ENCODE measurements around the gene WDR36. TPM values are rescaled to one million over a fixed set of nuclear protein-coding genes. Genes with fewer than 3 reads are reported as not detected.

WDR36 gene
- total and polyA plus RNA-seq, 12 donors: 6.6 to 86.1 (median 22.7) TPM

GRCh38 chr5:111068213-111068612 lies 23.9 kb upstream of the WDR36 start:
- WGBS, 4 donors: 61 to 64% (median 63%) methylated on average over 2 of the region's 2 CpGs
- peaks cover 22% of the 10 kb centered on the region for H3K27me3 ChIP-seq
- H3K27ac ChIP-seq: no peak overlapping the region
- H3K4me3 ChIP-seq: no peak overlapping the region
- intact Hi-C loops (cut with DNase I): no loop called here
- H3K4me1 ChIP-seq (replicated peaks in 1 of 2): no peaks in the 10 kb centered on the region
- no peak for TF ChIP-seq POLR2A (IDR thresholded peaks at IDR 0.05)
- TF ChIP-seq, protein P1, sequence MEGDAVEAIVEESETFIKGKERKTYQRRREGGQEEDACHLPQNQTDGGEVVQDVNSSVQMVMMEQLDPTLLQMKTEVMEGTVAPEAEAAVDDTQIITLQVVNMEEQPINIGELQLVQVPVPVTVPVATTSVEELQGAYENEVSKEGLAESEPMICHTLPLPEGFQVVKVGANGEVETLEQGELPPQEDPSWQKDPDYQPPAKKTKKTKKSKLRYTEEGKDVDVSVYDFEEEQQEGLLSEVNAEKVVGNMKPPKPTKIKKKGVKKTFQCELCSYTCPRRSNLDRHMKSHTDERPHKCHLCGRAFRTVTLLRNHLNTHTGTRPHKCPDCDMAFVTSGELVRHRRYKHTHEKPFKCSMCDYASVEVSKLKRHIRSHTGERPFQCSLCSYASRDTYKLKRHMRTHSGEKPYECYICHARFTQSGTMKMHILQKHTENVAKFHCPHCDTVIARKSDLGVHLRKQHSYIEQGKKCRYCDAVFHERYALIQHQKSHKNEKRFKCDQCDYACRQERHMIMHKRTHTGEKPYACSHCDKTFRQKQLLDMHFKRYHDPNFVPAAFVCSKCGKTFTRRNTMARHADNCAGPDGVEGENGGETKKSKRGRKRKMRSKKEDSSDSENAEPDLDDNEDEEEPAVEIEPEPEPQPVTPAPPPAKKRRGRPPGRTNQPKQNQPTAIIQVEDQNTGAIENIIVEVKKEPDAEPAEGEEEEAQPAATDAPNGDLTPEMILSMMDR (IDR thresholded peaks at IDR 0.05): no peak
- H3K36me3 ChIP-seq (replicated peaks in 1 of 2): no peaks in the 10 kb centered on the region
- no peaks in the 10 kb centered on the region for H3K9me3 ChIP-seq (replicated peaks in 1 of 3)
- DNase-seq: no peak

- intact Hi-C loops (cut with DNase I): no loop called here
- H3K4me3 ChIP-seq: no peak overlapping the region
- WGBS, 4 donors: 33 to 60% (median 39%) methylated on average over 4 of the region's 4 CpGs
These were observed 22.3 kb upstream of the WDR36 start for GRCh38 chr5:111069839-111070238.

GRCh38 chr5:111070272-111071134 lies 21.6 kb upstream of the WDR36 start:
- peak in 1 of 7 donors; percentile 9 for DNase-seq
- TF ChIP-seq, protein P1 (IDR thresholded peaks at IDR 0.05): no peak
- no peak for TF ChIP-seq POLR2A (IDR thresholded peaks at IDR 0.05)
- 9 to 26% (median 10%) methylated on average over 26 to 42 of the region's 42 CpGs for WGBS, 4 donors
- H3K36me3 ChIP-seq (replicated peaks in 1 of 2): no peaks in the 10 kb centered on the region
- H3K4me1 ChIP-seq (replicated peaks in 1 of 2): peaks cover 0 to 7% of the 10 kb centered on the region in 2 donors
- intact Hi-C loops (cut with DNase I): no loop called here
- no peak overlapping the region for H3K4me3 ChIP-seq
- peaks cover 27% of the 10 kb centered on the region for H3K27me3 ChIP-seq
- H3K27ac ChIP-seq: no peak overlapping the region
- H3K9me3 ChIP-seq (replicated peaks in 1 of 3): no peaks in the 10 kb centered on the region

More at GRCh38 chr5:111069839-111070238, 22.3 kb upstream of the WDR36 start:
- TF ChIP-seq, protein P1 (IDR thresholded peaks at IDR 0.05): no peak
- no peak for TF ChIP-seq POLR2A (IDR thresholded peaks at IDR 0.05)
- H3K9me3 ChIP-seq (replicated peaks in 1 of 3): no peaks in the 10 kb centered on the region
- peaks cover 0 to 7% of the 10 kb centered on the region in 2 donors for H3K4me1 ChIP-seq (replicated peaks in 1 of 2)
- DNase-seq: no peak
- H3K27ac ChIP-seq: no peak overlapping the region
- H3K27me3 ChIP-seq: peaks cover 27% of the 10 kb centered on the region
- H3K36me3 ChIP-seq (replicated peaks in 1 of 2): no peaks in the 10 kb centered on the region

GRCh38 chr5:111071413-111071812 lies 20.7 kb upstream of the WDR36 start, which contains the start of gene TSLP:
Gene TSLP (plus strand): TSS chr5:111071713. CDS start chr5:111071891, 178 bp downstream.
- peaks cover 27% of the 10 kb centered on the region for H3K27me3 ChIP-seq
- no peak for DNase-seq
- no peaks in the 10 kb centered on the region for H3K36me3 ChIP-seq (replicated peaks in 1 of 2)
- no peaks in the 10 kb centered on the region for H3K9me3 ChIP-seq (replicated peaks in 1 of 3)
- WGBS, 4 donors: 64 to 86% (median 67%) methylated on average over 4 of the region's 4 CpGs
- peaks cover 0 to 7% of the 10 kb centered on the region in 2 donors for H3K4me1 ChIP-seq (replicated peaks in 1 of 2)
- intact Hi-C loops (cut with DNase I): no loop called here
- TF ChIP-seq, protein P1 (IDR thresholded peaks at IDR 0.05): no peak
- TF ChIP-seq POLR2A (IDR thresholded peaks at IDR 0.05): no peak
- peak within 1 kb of the TSS in 1 of 4 donors; percentile 66 for H3K4me3 ChIP-seq
- H3K27ac ChIP-seq: no peak within 1 kb of the TSS

Measured in adrenal gland (tissue), 12 donors.